SJCRH30 (cell line): ENCODE measurements around the gene HTRA3. TPM values are rescaled to one million over a fixed set of nuclear protein-coding genes. Genes with fewer than 3 reads are reported as not detected.
"Not testable (repeated sequence)": the region's sequence is repeated elsewhere in the genome, so short reads cannot be mapped to it uniquely, and the experiment has no call there.

ENCODE experiments used
- DNase-seq, 2 experiments: peaks; one replicate each; pipeline ENCODE4 v3.0.0-alpha.2; 2015 to 2020
- H3K27ac ChIP-seq: fragments of 250-450 bp; sonication (Bioruptor Pico); 2 replicates; pipeline ENCODE4 v1.5.1; 2020; ENCODE audit warnings: mild to moderate bottlenecking, moderate library complexity
- H3K27me3 ChIP-seq: fragments of 250-450 bp; sonication (Bioruptor Pico); 2 replicates; pipeline ENCODE4 v1.5.1; 2020; ENCODE audit warnings: mild to moderate bottlenecking, moderate library complexity
- H3K36me3 ChIP-seq: fragments of 250-450 bp; sonication (Bioruptor Pico); 2 replicates; pipeline ENCODE4 v1.5.1; 2020; ENCODE audit warnings: mild to moderate bottlenecking, moderate library complexity
- H3K4me1 ChIP-seq: fragments of 250-450 bp; sonication (Bioruptor Pico); 2 replicates; pipeline ENCODE4 v1.5.1; 2020; ENCODE audit warnings: mild to moderate bottlenecking, moderate library complexity
- H3K4me3 ChIP-seq: fragments of 250-450 bp; sonication (Bioruptor Pico); 2 replicates; pipeline ENCODE4 v1.5.1; 2020; ENCODE audit warnings: mild to moderate bottlenecking, moderate library complexity
- H3K9me3 ChIP-seq: fragments of 250-450 bp; sonication (Bioruptor Pico); replicated peaks from 2 replicates; pipeline ENCODE4 v1.5.1; 2020; ENCODE audit warnings: mild to moderate bottlenecking, moderate library complexity
- total RNA-seq: library from RNA; depleted of rRNA; stranded (reverse); fragments of >200 nt; shearing (Covaris generic); gene quantifications from 2 replicates; pipeline ENCODE4 v1.2.3, GENCODE V29; 2014

The HTRA3 gene
- total RNA-seq, 1 experiment from 2014 or later: 0.08 TPM

GRCh38 chr4:8338351-8338961 lies 68.9 kb downstream of the HTRA3 start:
- Histone ChIP-seq H3K27me3 (no peaks in the 10 kb centered on the region), H3K27ac (no peak overlapping the region), H3K4me3 (no peak overlapping the region), H3K36me3 (no peaks in the 10 kb centered on the region), H3K9me3 (0 out of 2 replicates have a peak, but pooled peaks cover 3% of the 10 kb centered on the region), H3K4me1 (peaks cover 29% of the 10 kb centered on the region)
- no peak for DNase-seq

GRCh38 chr4:8340781-8341241 lies 71.3 kb downstream of the HTRA3 start:
- peak in 1 of 2 experiments; percentile 32 for DNase-seq
- Histone ChIP-seq H3K36me3 (no peaks in the 10 kb centered on the region), H3K4me3 (no peak overlapping the region), H3K27ac (no peak overlapping the region), H3K27me3 (no peaks in the 10 kb centered on the region), H3K9me3 (0 out of 2 replicates have a peak, but pooled peaks cover 3% of the 10 kb centered on the region), H3K4me1 (peaks cover 39% of the 10 kb centered on the region)

GRCh38 chr4:8341281-8341680 lies 71.7 kb downstream of the HTRA3 start:
- not testable (repeated sequence) for H3K27ac ChIP-seq, DNase-seq, H3K9me3 ChIP-seq, H3K4me3 ChIP-seq, H3K27me3 ChIP-seq, H3K36me3 ChIP-seq
- H3K4me1 ChIP-seq: peaks cover 39% of the 10 kb centered on the region

GRCh38 chr4:8341691-8342090 lies 72.1 kb downstream of the HTRA3 start:
- H3K4me1 ChIP-seq: peaks cover 39% of the 10 kb centered on the region
- H3K9me3 ChIP-seq: 0 out of 2 replicates have a peak, but pooled peaks cover 3% of the 10 kb centered on the region
- no peaks in the 10 kb centered on the region for H3K27me3 ChIP-seq
- no peak for DNase-seq
- H3K36me3 ChIP-seq: no peaks in the 10 kb centered on the region
- no peak overlapping the region for H3K27ac ChIP-seq
- no peak overlapping the region for H3K4me3 ChIP-seq

GRCh38 chr4:8342651-8343261 lies 73.2 kb downstream of the HTRA3 start:
- Histone ChIP-seq H3K9me3 (no peaks in the 10 kb centered on the region), H3K4me3 (no peak overlapping the region; the same call in 1 of the 2 replicates), H3K27me3 (no peaks in the 10 kb centered on the region), H3K4me1 (peaks cover 39% of the 10 kb centered on the region), H3K36me3 (no peaks in the 10 kb centered on the region), H3K27ac (peak overlapping the region; percentile 14; the same call in 1 of the 2 replicates)
- DNase-seq: peak; percentile 65 to 76

- Histone ChIP-seq H3K9me3 (no peaks in the 10 kb centered on the region), H3K27me3 (no peaks in the 10 kb centered on the region), H3K27ac (peak overlapping the region; percentile 14; the same call in 1 of the 2 replicates), H3K36me3 (no peaks in the 10 kb centered on the region), H3K4me1 (peaks cover 39% of the 10 kb centered on the region), H3K4me3 (no peak overlapping the region; the same call in 1 of the 2 replicates)
- peak; percentile 45 to 64 for DNase-seq
Measured at GRCh38 chr4:8343262-8343966, 73.9 kb downstream of the HTRA3 start.

GRCh38 chr4:8343967-8344331 lies 74.4 kb downstream of the HTRA3 start:
- no peak for DNase-seq
- H3K27ac ChIP-seq: no peak overlapping the region
- no peaks in the 10 kb centered on the region for H3K9me3 ChIP-seq
- H3K4me3 ChIP-seq: no peak overlapping the region
- no peaks in the 10 kb centered on the region for H3K36me3 ChIP-seq
- peaks cover 39% of the 10 kb centered on the region for H3K4me1 ChIP-seq
- H3K27me3 ChIP-seq: no peaks in the 10 kb centered on the region

- Histone ChIP-seq H3K36me3 (no peaks in the 10 kb centered on the region), H3K27me3 (no peaks in the 10 kb centered on the region), H3K9me3 (no peaks in the 10 kb centered on the region), H3K27ac (no peak overlapping the region), H3K4me3 (no peak overlapping the region), H3K4me1 (peaks cover 39% of the 10 kb centered on the region)
- DNase-seq: peak in 1 of 2 experiments; percentile 27
Measured at GRCh38 chr4:8344377-8344776, 74.8 kb downstream of the HTRA3 start.

GRCh38 chr4:8345053-8345945 lies 75.7 kb downstream of the HTRA3 start:
- H3K27me3 ChIP-seq: no peaks in the 10 kb centered on the region
- no peak overlapping the region for H3K27ac ChIP-seq
- no peak overlapping the region for H3K4me3 ChIP-seq
- H3K9me3 ChIP-seq: no peaks in the 10 kb centered on the region
- DNase-seq: no peak
- peaks cover 39% of the 10 kb centered on the region for H3K4me1 ChIP-seq
- H3K36me3 ChIP-seq: no peaks in the 10 kb centered on the region

GRCh38 chr4:8345946-8346814 lies 76.6 kb downstream of the HTRA3 start:
- Histone ChIP-seq H3K27ac (no peak overlapping the region), H3K9me3 (no peaks in the 10 kb centered on the region), H3K4me3 (no peak overlapping the region), H3K4me1 (peaks cover 32% of the 10 kb centered on the region), H3K27me3 (no peaks in the 10 kb centered on the region), H3K36me3 (no peaks in the 10 kb centered on the region)
- DNase-seq: no peak

GRCh38 chr4:8346838-8347605 lies 77.5 kb downstream of the HTRA3 start:
- no peaks in the 10 kb centered on the region for H3K9me3 ChIP-seq
- H3K4me3 ChIP-seq: no peak overlapping the region
- H3K4me1 ChIP-seq: peaks cover 32% of the 10 kb centered on the region
- no peak overlapping the region for H3K27ac ChIP-seq
- H3K27me3 ChIP-seq: no peaks in the 10 kb centered on the region
- DNase-seq: peak in 1 of 2 experiments; percentile 31
- H3K36me3 ChIP-seq: no peaks in the 10 kb centered on the region

GRCh38 chr4:8347660-8348059 lies 78.1 kb downstream of the HTRA3 start:
- Histone ChIP-seq H3K4me3 (no peak overlapping the region), H3K36me3 (no peaks in the 10 kb centered on the region), H3K4me1 (peaks cover 32% of the 10 kb centered on the region), H3K27ac (no peak overlapping the region), H3K27me3 (no peaks in the 10 kb centered on the region), H3K9me3 (no peaks in the 10 kb centered on the region)
- DNase-seq: no peak

- DNase-seq: no peak
- Histone ChIP-seq H3K27ac (no peak overlapping the region), H3K27me3 (no peaks in the 10 kb centered on the region), H3K36me3 (no peaks in the 10 kb centered on the region), H3K4me1 (peaks cover 29% of the 10 kb centered on the region), H3K9me3 (no peaks in the 10 kb centered on the region), H3K4me3 (no peak overlapping the region)
Measured at GRCh38 chr4:8348071-8348470, 78.5 kb downstream of the HTRA3 start.
